ENCODE data around the gene GGT5.
"Not testable (repeated sequence)": the region's sequence is repeated elsewhere in the genome, so short reads cannot be mapped to it uniquely, and the experiment has no call there.

The GGT5 gene

DNA sequence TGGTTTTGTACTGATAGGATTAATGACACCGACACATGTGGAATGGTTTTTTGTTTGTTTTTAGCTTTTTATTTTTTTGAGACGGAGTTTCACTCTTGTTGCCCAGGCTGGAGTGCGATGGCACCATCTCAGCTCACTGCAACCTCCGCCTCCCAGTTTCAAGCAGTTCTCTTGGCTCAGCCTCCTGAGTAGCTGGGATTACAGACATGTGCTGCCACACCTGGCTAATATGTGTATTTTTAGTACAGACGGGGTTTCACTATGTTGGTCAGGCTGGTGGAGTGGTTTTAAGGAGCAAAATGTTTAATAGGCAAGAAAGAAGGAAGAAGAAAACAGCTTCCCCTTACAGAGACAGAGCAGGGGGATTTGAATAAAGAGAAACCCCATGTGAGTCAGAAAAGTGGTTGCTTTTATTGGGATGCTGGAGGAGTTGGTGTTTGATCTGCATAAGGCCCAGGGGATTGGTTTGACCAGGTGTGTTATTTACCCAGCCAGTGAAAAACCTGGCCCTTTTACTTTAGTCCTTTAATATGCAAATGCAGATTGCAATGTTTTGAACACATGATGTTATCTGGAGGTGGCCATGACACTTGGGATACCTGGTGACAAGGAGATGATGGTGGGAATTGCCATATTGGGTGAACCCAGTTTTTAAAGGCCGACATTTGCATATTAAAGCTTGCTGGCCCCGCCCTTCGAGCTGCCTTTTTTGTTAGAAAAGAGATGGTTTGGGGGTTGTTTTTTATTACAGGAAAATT, 39.3 kb downstream of the GGT5 start:
- DNase-seq (ENCODE audit: low read depth in 2 of 2), result no peak

DNA sequence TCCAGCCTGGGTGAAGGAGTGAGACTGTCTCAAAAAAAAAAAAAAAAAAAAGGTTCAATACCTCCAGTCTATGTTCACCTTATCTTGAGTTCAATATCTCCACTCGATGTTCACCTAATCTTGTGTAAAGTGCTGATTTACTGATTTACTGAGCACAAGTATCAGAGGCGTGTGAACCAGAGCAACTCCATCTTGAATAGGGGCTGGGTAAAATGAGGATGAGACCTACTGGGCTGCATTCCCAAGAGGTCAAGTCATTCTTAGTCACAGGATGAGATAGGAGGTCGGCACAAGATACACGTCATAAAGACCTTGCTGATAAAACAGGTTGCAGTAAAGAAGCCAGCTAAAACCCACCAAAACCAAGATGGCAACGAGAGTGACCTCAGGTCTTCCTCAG, 41.0 kb downstream of the GGT5 start:
- DNase-seq (ENCODE audit: low read depth in 2 of 2), result not testable (repeated sequence)

DNA sequence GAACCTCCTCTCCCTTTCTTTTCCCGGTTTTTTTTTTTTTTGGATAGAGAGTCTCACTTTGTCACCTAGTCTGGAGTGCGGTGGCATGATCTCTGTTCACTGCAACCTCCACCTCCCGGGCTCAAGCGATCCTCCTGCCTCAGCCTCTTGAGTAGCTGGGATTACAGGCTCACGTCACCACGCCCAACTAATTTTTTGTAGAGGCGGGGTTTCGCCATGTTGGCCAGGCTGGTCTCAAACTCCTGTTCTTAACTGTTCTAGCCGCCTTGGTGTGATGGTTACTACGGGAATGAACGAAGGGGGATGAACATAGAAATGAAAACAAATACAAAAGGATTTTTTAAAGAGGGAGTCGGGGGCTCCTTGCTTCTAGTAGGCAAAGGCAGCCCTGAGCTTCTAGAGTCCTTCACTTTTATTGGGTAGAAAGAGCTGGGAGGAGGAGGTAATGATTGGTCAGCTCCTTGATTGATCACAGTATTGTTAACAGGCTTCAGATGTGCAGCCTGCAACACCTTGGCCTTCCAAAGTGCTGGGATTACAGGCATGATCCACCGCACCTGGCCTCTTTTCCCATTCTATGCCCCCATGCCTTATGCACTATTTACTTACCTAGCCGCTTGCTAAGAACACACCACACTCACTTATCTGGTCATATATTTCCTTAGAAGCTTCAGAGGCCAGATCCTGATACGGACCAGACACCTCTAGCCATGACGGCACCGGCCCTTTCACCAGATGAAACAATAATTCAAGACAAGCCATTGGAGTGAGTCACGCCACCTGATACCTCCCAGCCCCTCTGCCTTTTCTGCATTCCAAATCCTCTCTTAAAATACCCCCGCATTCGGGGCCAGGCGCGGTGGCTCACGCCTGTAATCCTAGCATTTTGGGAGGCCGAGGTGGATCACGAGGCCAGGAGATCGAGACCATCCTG, 42.9 kb downstream of the GGT5 start:
- DNase-seq (ENCODE audit: low read depth in 2 of 2), result no peak

DNA sequence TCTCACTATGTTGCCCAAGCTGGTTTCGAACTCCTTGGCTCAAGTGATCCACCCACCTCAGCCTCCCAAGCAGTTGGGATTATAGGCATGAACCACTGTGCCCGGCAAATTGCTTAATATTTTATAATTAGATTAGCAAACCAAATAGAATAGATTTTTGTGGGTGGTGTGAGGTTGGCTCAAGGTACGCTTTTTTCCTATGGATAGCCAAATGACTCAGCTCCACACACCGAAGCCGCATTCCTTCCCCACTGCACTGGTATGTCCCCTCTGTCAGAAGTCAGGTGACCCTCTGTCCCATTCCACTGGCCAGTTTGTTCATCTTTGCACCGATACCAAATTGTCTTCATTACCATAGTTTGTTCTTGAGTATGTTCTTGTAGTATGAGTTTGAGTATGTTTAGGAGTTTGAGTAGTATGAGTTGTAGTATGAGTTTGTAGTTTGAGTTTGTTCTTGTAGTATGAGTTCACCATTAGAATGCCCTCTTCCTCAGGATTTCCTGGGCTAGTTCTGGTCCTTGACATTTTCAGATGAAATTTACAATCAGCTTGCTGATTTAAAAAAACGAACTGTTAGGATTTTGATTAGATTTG, 44.2 kb downstream of the GGT5 start:
- DNase-seq (ENCODE audit: low read depth in 2 of 2), result no peak

DNA sequence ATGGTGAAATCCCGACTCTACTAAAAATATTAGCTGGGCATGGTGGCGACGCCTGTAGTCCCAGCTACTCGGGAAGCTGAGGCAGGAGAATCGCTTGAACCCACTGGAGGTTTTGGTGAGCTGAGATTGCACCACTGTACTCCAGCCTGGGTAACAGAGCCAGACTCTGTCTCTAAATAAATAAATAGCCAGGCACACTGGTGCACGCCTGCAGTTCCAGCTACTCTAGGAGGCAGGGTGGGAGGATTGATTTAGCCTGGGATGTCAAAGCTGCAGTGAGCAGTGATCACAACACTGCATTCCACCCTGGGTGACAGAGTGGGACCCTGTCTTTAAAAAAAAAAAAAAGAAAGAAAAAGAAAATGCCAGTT, 46.2 kb downstream of the GGT5 start:
- no peak for DNase-seq (ENCODE audit: low read depth in 2 of 2)

DNA sequence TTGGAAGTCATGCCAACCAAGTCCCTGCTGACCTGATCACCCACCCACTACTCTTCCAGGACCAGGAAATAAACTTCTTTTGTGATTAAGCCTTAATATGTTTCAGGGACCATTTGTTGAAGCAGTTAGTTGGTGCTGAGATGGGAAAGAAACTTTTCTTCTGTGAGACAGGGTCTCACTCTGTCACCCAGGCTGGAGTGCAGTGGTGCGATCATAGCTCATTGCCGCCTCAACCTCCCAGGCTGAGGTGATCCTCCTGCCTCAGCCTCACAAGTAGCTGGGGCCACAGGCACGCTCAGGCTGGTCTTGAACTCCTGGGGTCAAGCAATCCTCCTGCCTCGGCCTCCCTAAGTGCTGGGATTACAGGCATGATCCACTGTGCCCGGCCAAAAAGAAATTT, 53.0 kb downstream of the GGT5 start:
- DNase-seq (ENCODE audit: low read depth in 2 of 2), result no peak

DNA sequence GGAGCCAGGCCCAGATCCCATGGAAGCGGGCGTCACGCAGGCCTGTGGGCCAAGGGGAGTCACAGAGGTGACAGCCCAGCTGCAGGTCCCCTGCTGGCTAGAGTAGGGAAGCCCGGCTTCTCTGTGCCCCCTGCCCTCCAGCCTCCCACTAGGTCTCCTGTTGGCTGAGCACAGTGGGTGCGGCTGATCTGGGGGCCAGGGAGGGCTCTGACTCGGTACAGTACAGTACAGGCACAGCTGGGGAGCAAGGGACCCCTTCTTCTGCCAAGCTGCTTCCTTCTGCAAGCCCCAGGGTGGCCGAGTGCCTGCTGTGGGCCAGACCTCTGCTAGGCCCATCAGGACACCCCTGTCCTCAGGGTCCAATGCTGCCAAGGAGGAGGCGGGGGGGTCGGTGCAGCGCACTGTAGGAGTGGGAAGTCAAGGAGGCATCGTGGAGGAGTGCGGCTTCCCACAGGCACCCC, 53.5 kb downstream of the GGT5 start:
- DNase-seq (ENCODE audit: low read depth in 2 of 2), result no peak

DNA sequence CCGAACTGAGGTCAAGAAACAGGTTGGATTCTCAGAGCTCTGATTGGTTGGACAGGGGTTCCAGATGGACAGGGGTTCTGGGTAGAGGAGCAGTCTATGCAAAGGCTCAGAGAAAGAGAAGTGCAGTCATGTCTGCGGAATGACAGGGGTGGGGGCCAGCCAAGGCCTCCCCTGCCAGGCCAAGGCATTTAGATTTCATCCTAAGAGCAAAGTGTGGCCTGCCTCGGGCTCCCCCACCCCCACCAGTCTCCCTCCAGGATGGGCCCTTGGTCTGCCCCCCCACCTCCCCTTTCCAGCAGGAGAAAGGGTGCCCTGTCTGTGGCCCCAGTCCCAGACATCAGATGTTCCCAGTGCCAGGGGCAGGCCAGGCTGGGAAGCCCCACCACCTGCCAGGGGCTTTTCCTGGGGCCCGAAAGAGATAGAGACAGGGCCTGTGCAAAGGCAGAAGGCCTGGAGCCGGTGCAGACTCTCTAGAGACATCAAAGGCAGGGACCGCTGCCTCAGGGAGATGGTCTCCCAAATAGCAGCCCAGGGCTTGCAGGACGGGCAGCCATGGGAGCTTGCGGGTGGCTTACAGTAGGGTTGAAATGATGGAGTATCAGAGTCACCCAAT, 54.2 kb downstream of the GGT5 start:
- no peak for DNase-seq (ENCODE audit: low read depth in 2 of 2)

DNA sequence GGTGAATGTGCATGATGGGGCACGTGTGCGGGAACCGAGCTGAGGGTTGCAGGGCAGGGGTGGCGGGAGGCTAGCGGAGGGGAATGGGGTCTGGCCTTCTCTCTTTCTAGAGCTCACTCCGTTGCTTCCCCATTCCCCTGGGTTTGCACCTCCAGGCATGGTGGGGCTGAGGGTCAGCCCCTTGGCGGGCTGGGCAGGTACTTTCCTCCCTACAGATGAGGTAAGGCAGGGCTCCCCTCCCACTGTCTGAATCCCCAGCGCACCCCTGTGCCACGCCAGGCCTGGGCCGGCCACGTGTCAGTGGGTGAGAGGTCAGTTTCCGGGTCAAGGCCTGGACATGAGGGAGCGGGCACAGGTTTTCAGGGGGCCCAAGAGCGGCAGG, 54.7 kb downstream of the GGT5 start:
- no peak for DNase-seq (ENCODE audit: low read depth in 2 of 2)

DNA sequence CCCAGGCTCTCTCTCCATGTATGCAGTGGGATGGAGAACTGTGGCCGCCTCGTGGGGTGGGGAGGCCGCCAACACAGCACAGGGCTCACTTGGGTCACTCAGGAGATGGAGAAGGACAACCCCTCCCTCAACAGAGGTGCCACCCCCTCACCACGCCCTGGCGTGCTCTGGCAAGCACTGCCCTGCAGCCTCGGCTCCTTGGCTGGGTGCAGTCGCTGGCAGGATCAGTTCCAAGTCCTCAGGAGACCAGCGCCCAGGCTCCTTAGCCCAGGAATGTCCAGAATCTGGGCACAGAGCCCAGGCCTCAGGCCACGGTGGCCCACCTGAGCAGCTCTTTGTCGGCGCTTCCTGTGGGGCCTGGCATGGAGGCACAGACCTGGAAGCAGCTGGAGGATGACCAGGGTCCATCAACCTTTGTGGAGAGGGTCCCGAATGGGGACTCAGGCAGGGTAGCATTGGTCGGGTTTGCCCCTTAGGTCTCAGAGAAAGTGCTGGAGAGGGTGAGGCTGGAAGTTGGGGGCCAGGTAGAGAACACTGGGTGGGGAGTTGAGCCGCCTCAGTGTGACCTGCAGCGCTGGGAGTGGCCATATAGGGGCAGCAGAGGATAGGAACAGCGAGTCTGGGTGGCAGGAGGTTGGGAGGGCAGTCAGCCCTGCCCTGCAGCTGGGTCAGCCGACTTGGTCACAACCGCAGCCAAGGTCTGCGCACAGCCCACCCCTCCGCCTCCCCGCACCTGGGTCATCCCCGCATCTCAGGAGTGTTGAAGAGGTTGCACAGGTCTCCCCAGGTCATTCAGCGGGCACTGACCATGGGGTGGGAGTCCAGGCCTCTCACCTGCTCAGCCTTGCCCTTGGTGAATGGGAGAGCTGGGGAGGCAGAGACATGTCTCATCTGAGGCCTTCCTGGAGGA, 55.4 kb downstream of the GGT5 start:
- DNase-seq (ENCODE audit: low read depth in 2 of 2), result no peak

DNA sequence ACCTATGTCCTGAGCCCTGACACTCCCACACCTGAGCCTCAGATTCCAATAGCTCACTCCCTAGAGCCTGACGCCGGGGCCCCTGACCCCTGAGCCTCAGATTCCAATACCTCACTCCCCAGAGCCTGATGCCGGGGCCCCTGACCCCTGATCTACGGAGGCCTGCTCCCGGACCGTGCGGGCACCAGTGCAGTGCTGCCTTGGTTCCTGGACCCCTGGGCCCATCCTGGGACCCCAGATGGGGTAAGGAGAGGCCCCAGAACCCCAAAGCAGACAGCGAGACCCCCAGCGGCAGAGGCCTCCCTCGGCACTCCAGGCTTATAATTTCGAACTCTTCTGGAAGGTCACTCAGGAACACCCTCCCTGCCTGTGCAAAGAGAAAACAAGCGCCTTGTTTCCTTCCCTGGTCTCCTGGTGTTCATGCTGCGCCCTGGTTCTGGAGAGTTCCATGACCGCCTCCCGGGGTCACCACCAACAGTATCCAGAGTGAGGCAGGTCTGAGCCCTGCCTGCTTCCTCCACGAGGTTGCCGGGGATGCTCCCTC, 56.1 kb downstream of the GGT5 start:
- no peak for DNase-seq (ENCODE audit: low read depth in 2 of 2)

DNA sequence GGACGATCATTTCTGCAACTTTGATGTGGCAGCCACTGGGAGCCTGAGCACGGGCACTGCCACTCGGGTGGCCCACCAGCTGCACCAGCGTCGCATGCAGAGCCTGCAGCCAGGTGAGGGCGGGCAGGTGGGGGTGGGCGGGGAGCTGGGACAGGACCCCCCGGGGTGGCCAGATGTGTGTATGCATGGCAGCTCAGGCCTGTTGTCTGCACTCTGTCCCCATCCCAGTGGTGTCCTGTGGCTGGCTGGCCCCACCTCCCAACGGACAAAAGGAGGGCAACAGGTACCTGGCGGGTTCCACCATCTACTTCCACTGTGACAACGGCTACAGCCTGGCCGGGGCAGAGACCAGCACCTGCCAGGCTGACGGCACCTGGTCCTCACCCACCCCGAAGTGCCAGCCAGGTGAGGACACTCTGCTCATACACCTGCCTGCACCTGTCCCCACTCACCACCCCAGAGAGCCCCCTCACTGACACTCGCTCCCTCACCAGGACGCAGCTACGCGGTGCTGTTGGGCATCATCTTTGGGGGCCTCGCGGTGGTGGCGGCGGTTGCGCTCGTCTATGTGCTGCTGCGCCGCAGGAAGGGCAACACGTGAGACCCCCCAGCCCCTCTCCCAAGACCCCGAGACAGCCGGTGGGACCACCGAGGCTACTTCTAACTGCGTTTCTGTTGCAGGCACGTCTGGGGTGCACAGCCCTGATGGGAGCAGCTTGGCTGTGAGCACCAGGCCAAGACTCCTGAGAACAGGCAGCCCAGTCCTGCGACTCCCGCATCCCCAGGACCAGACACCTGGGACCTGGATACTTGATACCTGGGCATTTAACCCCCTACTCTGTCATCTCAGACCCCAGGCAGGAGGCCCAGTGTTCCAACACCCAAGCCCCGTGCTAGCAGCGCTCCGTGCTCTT, 56.9 kb downstream of the GGT5 start:
- DNase-seq (ENCODE audit: low read depth in 2 of 2), result no peak

DNA sequence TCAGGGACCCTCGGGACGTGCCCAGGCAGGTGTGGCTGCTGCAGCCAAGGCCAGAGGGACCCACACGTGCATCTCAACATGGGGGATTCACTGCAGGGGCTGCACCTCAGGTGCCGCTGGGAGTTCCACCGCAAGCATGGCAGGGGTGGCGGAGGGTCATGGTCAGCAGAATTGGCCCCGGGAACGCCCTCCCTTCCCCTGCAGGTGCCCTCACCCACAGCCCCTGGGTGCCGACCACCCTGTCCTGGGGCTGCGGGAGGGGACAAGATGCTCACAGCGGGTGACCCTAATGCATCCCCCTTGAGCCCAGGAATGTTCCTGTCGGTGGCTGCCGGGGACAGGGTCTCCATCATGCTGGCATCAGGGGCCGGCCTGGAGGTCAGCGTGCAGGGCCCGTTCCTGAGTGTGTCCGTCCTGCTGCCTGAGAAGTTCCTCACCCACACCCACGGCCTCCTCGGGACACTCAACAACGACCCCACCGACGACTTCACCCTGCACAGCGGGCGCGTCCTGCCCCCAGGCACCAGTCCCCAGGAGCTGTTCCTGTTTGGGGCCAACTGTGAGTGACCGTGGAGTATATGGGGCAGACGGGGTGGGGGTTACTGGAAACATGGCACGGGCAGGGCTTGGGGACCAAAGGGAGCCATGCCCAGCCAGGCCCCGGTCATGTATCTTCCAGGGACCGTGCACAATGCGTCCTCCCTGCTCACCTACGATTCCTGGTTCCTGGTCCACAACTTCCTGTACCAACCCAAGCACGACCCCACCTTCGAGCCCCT, 57.8 kb downstream of the GGT5 start:
- no peak for DNase-seq (ENCODE audit: low read depth in 2 of 2)

DNA sequence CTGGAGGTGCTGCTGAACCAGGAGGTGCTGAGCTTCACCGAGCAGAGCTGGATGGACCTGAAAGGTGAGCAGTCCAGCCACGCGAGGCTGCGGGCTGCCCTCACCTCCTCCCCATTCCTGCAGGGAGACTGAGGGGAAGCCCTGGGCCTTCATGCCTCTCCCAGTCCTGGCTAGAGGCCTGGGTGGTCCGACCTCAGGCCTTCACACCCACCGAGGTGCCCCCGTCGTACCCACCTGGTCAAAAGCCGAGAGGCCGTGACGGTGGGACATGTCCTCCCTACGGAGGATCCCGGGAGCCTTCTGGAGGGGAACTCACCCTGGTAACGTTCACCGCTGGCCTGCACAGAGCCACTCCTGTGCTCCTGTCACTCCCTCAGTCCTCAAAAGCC, 58.5 kb downstream of the GGT5 start:
- no peak for DNase-seq (ENCODE audit: low read depth in 2 of 2)

DNA sequence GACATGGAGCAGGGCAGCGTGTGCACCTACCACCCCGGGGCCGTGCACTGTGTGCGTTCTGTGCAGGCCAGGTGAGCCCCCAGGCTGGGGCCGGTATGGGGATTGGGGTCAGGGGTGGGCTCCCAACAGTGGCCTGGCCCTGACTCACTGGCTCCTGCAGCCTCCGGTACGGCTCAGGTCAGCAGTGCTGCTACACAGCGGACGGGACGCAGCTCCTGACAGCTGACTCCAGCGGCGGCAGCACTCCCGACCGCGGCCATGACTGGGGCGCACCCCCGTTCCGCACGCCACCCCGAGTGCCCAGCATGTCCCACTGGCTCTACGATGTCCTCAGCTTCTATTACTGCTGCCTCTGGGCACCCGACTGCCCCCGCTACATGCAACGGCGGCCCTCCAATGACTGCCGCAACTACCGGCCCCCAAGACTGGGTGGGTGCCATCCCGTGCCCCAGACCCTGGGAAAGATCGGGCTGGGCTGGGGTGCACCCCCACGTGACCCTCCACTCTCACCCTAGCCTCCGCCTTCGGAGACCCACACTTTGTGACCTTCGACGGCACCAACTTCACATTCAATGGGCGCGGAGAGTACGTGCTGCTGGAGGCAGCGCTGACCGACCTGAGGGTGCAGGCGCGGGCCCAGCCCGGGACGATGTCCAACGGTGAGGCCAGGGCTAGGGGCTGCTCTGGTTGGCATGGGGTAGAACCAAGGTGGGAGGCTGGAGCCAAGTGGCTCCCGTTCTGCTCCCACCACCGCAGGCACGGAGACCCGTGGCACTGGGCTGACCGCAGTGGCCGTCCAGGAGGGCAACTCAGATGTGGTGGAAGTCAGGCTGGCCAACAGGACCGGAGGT, 59.2 kb downstream of the GGT5 start:
- DNase-seq (ENCODE audit: low read depth in 2 of 2), result no peak

DNA sequence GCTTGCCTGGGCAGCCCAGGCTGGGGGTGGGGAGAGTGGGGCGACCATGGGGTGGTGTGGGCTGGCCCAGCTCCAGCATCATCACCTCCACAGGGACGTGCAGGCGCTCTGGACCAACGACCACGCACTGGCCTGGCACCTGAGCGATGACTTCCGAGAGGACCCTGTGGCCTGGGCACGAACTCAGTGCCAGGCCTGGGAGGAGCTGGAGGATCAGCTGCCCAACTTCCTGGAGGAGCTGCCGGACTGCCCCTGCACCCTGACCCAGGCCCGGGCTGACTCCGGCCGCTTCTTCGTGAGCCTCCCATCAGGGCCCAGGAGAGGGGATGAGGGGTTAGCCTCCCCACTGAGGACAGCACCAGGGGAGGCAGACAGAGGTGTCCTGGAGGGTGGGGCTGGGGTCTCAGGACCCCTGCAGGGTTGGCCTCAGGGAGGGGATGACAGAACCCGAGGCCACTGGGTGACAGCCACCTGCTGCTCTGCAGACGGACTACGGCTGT, 59.8 kb downstream of the GGT5 start:
- no peak for DNase-seq (ENCODE audit: low read depth in 2 of 2)

DNA sequence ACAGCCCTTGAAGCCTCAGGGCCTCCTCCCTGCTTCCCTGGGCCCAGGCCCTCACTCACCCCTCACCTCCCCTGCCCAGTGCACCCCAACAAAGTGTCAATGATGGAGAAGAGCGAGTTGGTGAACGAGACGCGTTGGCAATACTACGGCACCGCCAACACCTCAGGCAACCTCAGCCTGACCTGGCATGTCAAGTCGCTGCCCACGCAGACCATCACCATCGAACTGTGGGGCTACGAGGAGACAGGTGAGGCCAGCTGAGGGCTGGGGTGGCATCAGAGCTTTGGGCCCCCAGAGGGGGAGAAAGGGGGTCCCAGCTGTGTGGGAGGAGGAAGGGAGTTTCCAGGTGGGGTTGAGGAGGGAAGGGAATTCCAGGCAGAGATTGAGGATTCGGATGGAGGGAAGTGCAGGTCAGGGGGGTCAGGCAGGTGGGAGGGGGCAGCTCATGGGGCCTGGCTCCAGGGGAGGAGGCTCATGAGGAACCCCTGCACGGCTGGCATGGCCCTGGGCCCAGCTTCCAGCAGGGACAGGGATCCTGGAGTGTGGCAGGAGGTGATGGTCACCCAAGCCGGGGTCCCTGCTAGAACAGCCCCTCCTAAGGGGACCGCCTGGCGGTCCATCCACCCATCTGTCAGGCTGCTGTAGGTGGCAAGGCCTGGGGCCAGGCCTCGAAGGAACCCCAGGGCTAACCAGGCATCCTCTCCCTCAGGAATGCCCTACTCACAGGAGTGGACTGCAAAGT, 60.7 kb downstream of the GGT5 start:
- no peak for DNase-seq (ENCODE audit: low read depth in 2 of 2)
